Effector memory CD8-positive, alpha-beta T cell (primary cell): Measurements from ENCODE around the gene CHST3.
"Not testable (repeated sequence)": the region's sequence is repeated elsewhere in the genome, so short reads cannot be mapped to it uniquely, and the experiment has no call there.

ENCODE experiments used
- ATAC-seq: fragments of 150-1000 bp; cut with Tn5 transposase; replicated peaks from 2 replicates; pipeline ENCODE4 v1.10.0; 2021; ENCODE audit warnings: mild to moderate bottlenecking, moderate library complexity
- DNase-seq, 3 experiments: peaks; one replicate each; pipeline ENCODE4 v3.0.0; 2021
- H3K27ac Mint-ChIP-seq, 2 donors: one replicate each; pipeline ENCODE4 v1.8.0; 2022; ENCODE audit warnings: mild to moderate bottlenecking in 2 of 2, mixed read lengths in 2 of 2, moderate library complexity in 2 of 2
- H3K27me3 Mint-ChIP-seq, 2 donors: one replicate each; pipeline ENCODE4 v1.8.0; 2022; ENCODE audit warnings: mixed read lengths in 2 of 2
- H3K36me3 Mint-ChIP-seq: one replicate; pipeline ENCODE4 v1.8.0; 2022; ENCODE audit warnings: mild to moderate bottlenecking, moderate library complexity, mixed read lengths; ENCODE audit not compliant: insufficient read depth
- H3K4me1 Mint-ChIP-seq, 2 donors: one replicate each; pipeline ENCODE4 v1.8.0; 2022; ENCODE audit warnings: low read depth in 2 of 2, mixed read lengths in 2 of 2
- H3K4me3 Mint-ChIP-seq, 2 donors: one replicate each; pipeline ENCODE4 v1.8.0; 2022; ENCODE audit warnings: mild to moderate bottlenecking in 2 of 2, mixed read lengths in 2 of 2, moderate library complexity in 2 of 2
- H3K9me3 Mint-ChIP-seq, 2 donors: one replicate each; pipeline ENCODE4 v1.8.0; 2022; ENCODE audit warnings: mixed read lengths in 2 of 2

CHST3 gene

GRCh38 chr10:71972746-71973695 is 8.8 kb downstream of the CHST3 start:
- peaks cover 31 to 66% of the 10 kb centered on the region in 2 donors for H3K27me3 Mint-ChIP-seq
- peaks cover 3% of the 10 kb centered on the region for H3K36me3 Mint-ChIP-seq
- H3K9me3 Mint-ChIP-seq = no peaks in the 10 kb centered on the region
- H3K4me3 Mint-ChIP-seq = no peak overlapping the region
- peaks cover 0 to 2% of the 10 kb centered on the region in 2 donors for H3K4me1 Mint-ChIP-seq
- H3K27ac Mint-ChIP-seq = no peak overlapping the region
- DNase-seq (no peak), ATAC-seq (no peak)

GRCh38 chr10:71973777-71974488 is 9.7 kb downstream of the CHST3 start:
- H3K4me1 Mint-ChIP-seq = peaks cover 0 to 2% of the 10 kb centered on the region in 2 donors
- DNase-seq (no peak), ATAC-seq (no peak)
- H3K27me3 Mint-ChIP-seq = peaks cover 25 to 66% of the 10 kb centered on the region in 2 donors
- H3K27ac Mint-ChIP-seq = no peak overlapping the region
- H3K36me3 Mint-ChIP-seq = peaks cover 3% of the 10 kb centered on the region
- no peak overlapping the region for H3K4me3 Mint-ChIP-seq
- no peaks in the 10 kb centered on the region for H3K9me3 Mint-ChIP-seq

- Mint-ChIP-seq H3K4me1 (peaks cover 0 to 2% of the 10 kb centered on the region in 2 donors), H3K27ac (no peak overlapping the region), H3K27me3 (peaks cover 21 to 66% of the 10 kb centered on the region in 2 donors), H3K9me3 (no peaks in the 10 kb centered on the region), H3K36me3 (peaks cover 3% of the 10 kb centered on the region), H3K4me3 (no peak overlapping the region)
- ATAC-seq (no peak), DNase-seq (no peak)
Measured at GRCh38 chr10:71974489-71975021, 10.4 kb downstream of the CHST3 start.

- Mint-ChIP-seq H3K27ac (no peak overlapping the region), H3K36me3 (peaks cover 3% of the 10 kb centered on the region), H3K4me3 (no peak overlapping the region), H3K9me3 (no peaks in the 10 kb centered on the region), H3K27me3 (peaks cover 21 to 68% of the 10 kb centered on the region in 2 donors), H3K4me1 (peaks cover 0 to 2% of the 10 kb centered on the region in 2 donors)
- DNase-seq (no peak), ATAC-seq (no peak)
Measured at GRCh38 chr10:71975087-71975870, 11.1 kb downstream of the CHST3 start.

GRCh38 chr10:71975871-71976725 is 11.9 kb downstream of the CHST3 start:
- Mint-ChIP-seq H3K27me3 (peaks cover 21 to 60% of the 10 kb centered on the region in 2 donors), H3K4me1 (peaks cover 0 to 2% of the 10 kb centered on the region in 2 donors), H3K36me3 (peaks cover 3% of the 10 kb centered on the region), H3K9me3 (no peaks in the 10 kb centered on the region), H3K27ac (no peak overlapping the region), H3K4me3 (no peak overlapping the region)
- DNase-seq (no peak), ATAC-seq (no peak)

GRCh38 chr10:71977614-71977903 is 13.4 kb downstream of the CHST3 start:
- not testable (repeated sequence) for H3K36me3 Mint-ChIP-seq, ATAC-seq, H3K4me3 Mint-ChIP-seq, H3K9me3 Mint-ChIP-seq, H3K4me1 Mint-ChIP-seq, H3K27ac Mint-ChIP-seq, DNase-seq
- H3K27me3 Mint-ChIP-seq = peaks cover 15 to 55% of the 10 kb centered on the region in 2 donors

- H3K4me3 Mint-ChIP-seq = no peak overlapping the region
- no peak for ATAC-seq
- DNase-seq = no peak
- H3K9me3 Mint-ChIP-seq = no peaks in the 10 kb centered on the region
- H3K4me1 Mint-ChIP-seq = no peaks in the 10 kb centered on the region
- H3K27ac Mint-ChIP-seq = no peak overlapping the region
- H3K36me3 Mint-ChIP-seq = no peaks in the 10 kb centered on the region
- H3K27me3 Mint-ChIP-seq = peaks cover 9 to 46% of the 10 kb centered on the region in 2 donors
Measured at GRCh38 chr10:71978476-71978875, 14.3 kb downstream of the CHST3 start.

GRCh38 chr10:71978988-71979691 is 14.9 kb downstream of the CHST3 start:
- Mint-ChIP-seq H3K27me3 (peaks cover 3 to 40% of the 10 kb centered on the region in 2 donors), H3K9me3 (no peaks in the 10 kb centered on the region), H3K4me3 (no peak overlapping the region), H3K4me1 (no peaks in the 10 kb centered on the region), H3K27ac (no peak overlapping the region), H3K36me3 (no peaks in the 10 kb centered on the region)
- no peak for DNase-seq
- ATAC-seq = no peak

- Mint-ChIP-seq H3K27ac (no peak overlapping the region), H3K36me3 (no peaks in the 10 kb centered on the region), H3K27me3 (peaks cover 5 to 40% of the 10 kb centered on the region in 2 donors), H3K4me3 (no peak overlapping the region), H3K9me3 (no peaks in the 10 kb centered on the region), H3K4me1 (no peaks in the 10 kb centered on the region)
- ATAC-seq (no peak), DNase-seq (no peak)
Measured at GRCh38 chr10:71979692-71980062, 15.5 kb downstream of the CHST3 start.

GRCh38 chr10:71980181-71981014 is 16.2 kb downstream of the CHST3 start:
- ATAC-seq = no peak
- Mint-ChIP-seq H3K27ac (no peak overlapping the region), H3K4me3 (no peak overlapping the region), H3K4me1 (no peaks in the 10 kb centered on the region), H3K36me3 (no peaks in the 10 kb centered on the region), H3K27me3 (peaks cover 12 to 44% of the 10 kb centered on the region in 2 donors), H3K9me3 (no peaks in the 10 kb centered on the region)
- no peak for DNase-seq

GRCh38 chr10:71981015-71981875 is 17.1 kb downstream of the CHST3 start:
- DNase-seq (no peak), ATAC-seq (no peak)
- Mint-ChIP-seq H3K36me3 (no peaks in the 10 kb centered on the region), H3K27me3 (peaks cover 13 to 52% of the 10 kb centered on the region in 2 donors), H3K9me3 (no peaks in the 10 kb centered on the region), H3K4me3 (no peak overlapping the region), H3K27ac (no peak overlapping the region), H3K4me1 (peaks cover 0 to 2% of the 10 kb centered on the region in 2 donors)
